Measurements from ENCODE around the gene NAXE.

DNA sequence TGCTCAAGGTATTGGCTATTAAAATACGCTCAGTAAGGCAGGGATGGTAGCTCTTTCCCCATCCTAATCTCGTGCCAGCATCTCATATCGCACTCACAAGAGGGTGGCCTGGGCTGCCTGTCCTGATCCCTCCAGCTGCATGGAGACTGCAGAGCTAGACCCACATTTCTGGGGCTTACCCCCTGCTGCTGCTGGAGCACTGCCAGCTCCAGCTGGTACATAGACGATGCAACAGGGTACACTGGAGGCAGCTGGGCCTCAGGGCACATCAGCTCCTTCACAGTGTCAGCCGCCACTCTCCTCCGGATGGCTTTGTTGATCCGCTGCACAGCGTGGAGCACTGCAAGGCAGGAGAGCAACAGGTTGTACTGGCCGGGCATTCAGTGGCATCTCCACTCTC, 35.2 kb upstream of the NAXE start:
- TF ChIP-seq, protein P1, sequence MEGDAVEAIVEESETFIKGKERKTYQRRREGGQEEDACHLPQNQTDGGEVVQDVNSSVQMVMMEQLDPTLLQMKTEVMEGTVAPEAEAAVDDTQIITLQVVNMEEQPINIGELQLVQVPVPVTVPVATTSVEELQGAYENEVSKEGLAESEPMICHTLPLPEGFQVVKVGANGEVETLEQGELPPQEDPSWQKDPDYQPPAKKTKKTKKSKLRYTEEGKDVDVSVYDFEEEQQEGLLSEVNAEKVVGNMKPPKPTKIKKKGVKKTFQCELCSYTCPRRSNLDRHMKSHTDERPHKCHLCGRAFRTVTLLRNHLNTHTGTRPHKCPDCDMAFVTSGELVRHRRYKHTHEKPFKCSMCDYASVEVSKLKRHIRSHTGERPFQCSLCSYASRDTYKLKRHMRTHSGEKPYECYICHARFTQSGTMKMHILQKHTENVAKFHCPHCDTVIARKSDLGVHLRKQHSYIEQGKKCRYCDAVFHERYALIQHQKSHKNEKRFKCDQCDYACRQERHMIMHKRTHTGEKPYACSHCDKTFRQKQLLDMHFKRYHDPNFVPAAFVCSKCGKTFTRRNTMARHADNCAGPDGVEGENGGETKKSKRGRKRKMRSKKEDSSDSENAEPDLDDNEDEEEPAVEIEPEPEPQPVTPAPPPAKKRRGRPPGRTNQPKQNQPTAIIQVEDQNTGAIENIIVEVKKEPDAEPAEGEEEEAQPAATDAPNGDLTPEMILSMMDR (IDR thresholded peaks at IDR 0.05; ENCODE audit: poor library complexity) = no peak
- no peak for TF ChIP-seq EZH2 (IDR thresholded peaks at IDR 0.05; ENCODE audit: borderline replicate concordance)
- no peak for TF ChIP-seq EZH2phosphoT487 (IDR thresholded peaks at IDR 0.05; ENCODE audit: low read depth, severe bottlenecking, unreplicated experiment)
